ENCODE results near the gene AJAP1.

GRCh38 chr1:4613606-4614370 is 40.6 kb upstream of the AJAP1 start:
- TF ChIP-seq POLR2A (IDR thresholded peaks at IDR 0.05) = no peak
- TF ChIP-seq, protein P1, sequence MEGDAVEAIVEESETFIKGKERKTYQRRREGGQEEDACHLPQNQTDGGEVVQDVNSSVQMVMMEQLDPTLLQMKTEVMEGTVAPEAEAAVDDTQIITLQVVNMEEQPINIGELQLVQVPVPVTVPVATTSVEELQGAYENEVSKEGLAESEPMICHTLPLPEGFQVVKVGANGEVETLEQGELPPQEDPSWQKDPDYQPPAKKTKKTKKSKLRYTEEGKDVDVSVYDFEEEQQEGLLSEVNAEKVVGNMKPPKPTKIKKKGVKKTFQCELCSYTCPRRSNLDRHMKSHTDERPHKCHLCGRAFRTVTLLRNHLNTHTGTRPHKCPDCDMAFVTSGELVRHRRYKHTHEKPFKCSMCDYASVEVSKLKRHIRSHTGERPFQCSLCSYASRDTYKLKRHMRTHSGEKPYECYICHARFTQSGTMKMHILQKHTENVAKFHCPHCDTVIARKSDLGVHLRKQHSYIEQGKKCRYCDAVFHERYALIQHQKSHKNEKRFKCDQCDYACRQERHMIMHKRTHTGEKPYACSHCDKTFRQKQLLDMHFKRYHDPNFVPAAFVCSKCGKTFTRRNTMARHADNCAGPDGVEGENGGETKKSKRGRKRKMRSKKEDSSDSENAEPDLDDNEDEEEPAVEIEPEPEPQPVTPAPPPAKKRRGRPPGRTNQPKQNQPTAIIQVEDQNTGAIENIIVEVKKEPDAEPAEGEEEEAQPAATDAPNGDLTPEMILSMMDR (IDR thresholded peaks at IDR 0.05) = no peak

Measured in ovary (tissue), 3 donors.